Mesothelial cell of epicardium (in vitro differentiated cells): ENCODE results near the gene CDK16. TPM values are rescaled to one million over a fixed set of nuclear protein-coding genes. Genes with fewer than 3 reads are reported as not detected.
A peak's percentile ranks its signal among the peaks of the same experiment; 100 is the strongest.

Experiments
- DNase-seq, 2 experiments: peaks; one replicate each; pipeline ENCODE4 v3.0.0; 2021; ENCODE audit warnings: low spot score in 2 of 2; ENCODE audit not compliant: unreplicated experiment in 2 of 2
- H3K27ac Mint-ChIP-seq: 2 replicates; pipeline ENCODE4 v1.8.0; 2021; ENCODE audit warnings: mixed read lengths
- H3K27me3 Mint-ChIP-seq: 2 replicates; pipeline ENCODE4 v1.8.0; 2021; ENCODE audit warnings: low read depth, mixed read lengths
- H3K36me3 Mint-ChIP-seq: 2 replicates; pipeline ENCODE4 v1.8.0; 2021; ENCODE audit warnings: mixed read lengths
- H3K4me1 Mint-ChIP-seq: 2 replicates; pipeline ENCODE4 v1.8.0; 2021; ENCODE audit warnings: mixed read lengths
- H3K4me3 Mint-ChIP-seq: 2 replicates; pipeline ENCODE4 v1.8.0; 2021; ENCODE audit warnings: mild to moderate bottlenecking, moderate library complexity, mixed read lengths
- H3K9me3 Mint-ChIP-seq: 2 replicates; pipeline ENCODE4 v1.8.0; 2021; ENCODE audit warnings: mixed read lengths
- total RNA-seq: library from RNA; stranded (reverse); gene quantifications from 3 replicates; pipeline ENCODE4 v1.2.1, GENCODE V29; 2021
- TF ChIP-seq, protein P1 (sequence below): fragments of 200-600 bp; sonication (generic); IDR thresholded peaks from one replicate; pipeline ENCODE4 v1.5.0; 2021; ENCODE audit warnings: antibody characterized with exemption; ENCODE audit not compliant: unreplicated experiment

CDK16 gene
- total RNA-seq, 1 donor from 2014 or later = 216 TPM

DNA sequence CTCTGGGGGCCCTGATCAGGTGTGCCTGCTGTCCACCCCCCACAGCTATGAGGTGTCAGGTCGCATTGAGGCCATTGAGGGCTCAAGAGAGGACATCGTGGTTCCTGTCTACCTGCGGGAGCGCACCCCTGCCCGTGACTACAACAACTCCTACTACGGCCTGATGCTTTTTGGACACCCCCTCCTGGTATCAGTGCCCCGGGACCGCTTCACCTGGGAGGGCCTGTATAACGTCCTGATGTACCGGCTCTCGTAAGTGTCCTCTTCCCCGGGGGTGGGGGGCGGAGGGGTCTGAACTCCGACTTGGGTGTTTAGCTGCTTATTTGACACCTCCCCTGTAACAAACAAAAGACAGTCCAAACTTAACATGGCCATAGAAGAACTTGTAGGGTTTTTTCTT lies 24.9 kb downstream of the CDK16 start:
- Mint-ChIP-seq H3K36me3 (peaks cover 68% of the 10 kb centered on the region), H3K27ac (no peak overlapping the region), H3K9me3 (no peaks in the 10 kb centered on the region), H3K4me3 (no peak overlapping the region), H3K4me1 (no peaks in the 10 kb centered on the region), H3K27me3 (no peaks in the 10 kb centered on the region)
- no peak for DNase-seq
- TF ChIP-seq, protein P1, sequence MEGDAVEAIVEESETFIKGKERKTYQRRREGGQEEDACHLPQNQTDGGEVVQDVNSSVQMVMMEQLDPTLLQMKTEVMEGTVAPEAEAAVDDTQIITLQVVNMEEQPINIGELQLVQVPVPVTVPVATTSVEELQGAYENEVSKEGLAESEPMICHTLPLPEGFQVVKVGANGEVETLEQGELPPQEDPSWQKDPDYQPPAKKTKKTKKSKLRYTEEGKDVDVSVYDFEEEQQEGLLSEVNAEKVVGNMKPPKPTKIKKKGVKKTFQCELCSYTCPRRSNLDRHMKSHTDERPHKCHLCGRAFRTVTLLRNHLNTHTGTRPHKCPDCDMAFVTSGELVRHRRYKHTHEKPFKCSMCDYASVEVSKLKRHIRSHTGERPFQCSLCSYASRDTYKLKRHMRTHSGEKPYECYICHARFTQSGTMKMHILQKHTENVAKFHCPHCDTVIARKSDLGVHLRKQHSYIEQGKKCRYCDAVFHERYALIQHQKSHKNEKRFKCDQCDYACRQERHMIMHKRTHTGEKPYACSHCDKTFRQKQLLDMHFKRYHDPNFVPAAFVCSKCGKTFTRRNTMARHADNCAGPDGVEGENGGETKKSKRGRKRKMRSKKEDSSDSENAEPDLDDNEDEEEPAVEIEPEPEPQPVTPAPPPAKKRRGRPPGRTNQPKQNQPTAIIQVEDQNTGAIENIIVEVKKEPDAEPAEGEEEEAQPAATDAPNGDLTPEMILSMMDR = no peak

- TF ChIP-seq, protein P1 = no peak
- Mint-ChIP-seq H3K27me3 (no peaks in the 10 kb centered on the region), H3K36me3 (peaks cover 69% of the 10 kb centered on the region), H3K27ac (no peak overlapping the region), H3K4me1 (no peaks in the 10 kb centered on the region), H3K4me3 (no peak overlapping the region), H3K9me3 (no peaks in the 10 kb centered on the region)
- no peak for DNase-seq
Measured at GRCh38 chrX:47244676-47245075, 26.2 kb downstream of the CDK16 start.

DNA sequence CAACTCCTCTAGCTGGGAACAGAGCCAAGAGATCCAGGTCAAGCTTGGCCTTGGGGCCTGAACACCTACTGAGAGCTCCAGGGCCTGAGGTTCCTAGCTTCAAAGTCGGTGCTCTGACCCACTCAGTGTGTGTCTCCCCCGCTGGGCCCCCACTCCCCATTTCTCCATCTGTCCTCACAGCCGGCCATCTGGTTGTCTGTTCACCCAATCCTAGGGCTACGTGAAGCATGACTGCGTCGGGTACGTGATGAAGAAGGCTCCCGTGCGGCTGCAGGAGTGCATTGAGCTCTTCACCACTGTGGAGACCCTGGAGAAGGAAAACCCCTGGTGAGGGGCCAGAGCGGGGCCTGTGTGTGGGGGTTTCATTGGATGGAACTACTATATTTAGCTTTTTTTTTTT lies 26.7 kb downstream of the CDK16 start:
- Mint-ChIP-seq H3K4me1 (no peaks in the 10 kb centered on the region), H3K27me3 (no peaks in the 10 kb centered on the region), H3K36me3 (peaks cover 64% of the 10 kb centered on the region), H3K4me3 (no peak overlapping the region), H3K9me3 (no peaks in the 10 kb centered on the region), H3K27ac (no peak overlapping the region)
- TF ChIP-seq, protein P1 = no peak
- no peak for DNase-seq

DNA sequence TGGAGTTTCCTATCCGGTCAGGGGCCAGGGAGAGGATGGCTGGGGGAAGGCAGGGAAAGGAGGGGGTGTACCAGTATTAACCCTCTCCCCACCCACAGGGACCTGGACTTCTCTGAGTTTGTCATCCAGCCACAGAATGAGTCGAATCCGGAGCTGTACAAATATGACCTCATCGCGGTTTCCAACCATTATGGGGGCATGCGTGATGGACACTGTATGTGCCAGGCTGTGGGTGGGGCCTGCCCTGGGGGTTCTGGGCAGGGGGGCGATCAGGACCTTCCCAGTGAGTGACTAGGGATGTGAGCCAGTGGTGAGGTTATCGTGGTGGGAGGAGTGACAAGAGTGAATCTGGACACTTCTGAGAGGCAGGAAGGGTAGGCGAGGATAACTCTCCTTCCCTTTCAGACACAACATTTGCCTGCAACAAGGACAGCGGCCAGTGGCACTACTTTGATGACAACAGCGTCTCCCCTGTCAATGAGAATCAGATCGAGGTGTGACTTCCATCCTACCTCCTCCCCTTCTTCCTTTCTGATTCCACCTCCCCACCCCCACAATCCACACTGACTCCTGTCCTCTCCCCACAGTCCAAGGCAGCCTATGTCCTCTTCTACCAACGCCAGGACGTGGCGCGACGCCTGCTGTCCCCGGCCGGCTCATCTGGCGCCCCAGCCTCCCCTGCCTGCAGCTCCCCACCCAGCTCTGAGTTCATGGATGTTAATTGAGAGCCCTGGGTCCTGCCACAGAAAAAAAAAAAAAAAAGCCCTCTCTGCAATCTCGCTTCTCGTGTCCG lies 28.9 kb downstream of the CDK16 start:
- Mint-ChIP-seq H3K4me1 (peaks cover 2% of the 10 kb centered on the region), H3K4me3 (no peak overlapping the region), H3K9me3 (no peaks in the 10 kb centered on the region), H3K27ac (peak overlapping the region; percentile 82), H3K27me3 (no peaks in the 10 kb centered on the region), H3K36me3 (peaks cover 45% of the 10 kb centered on the region)
- DNase-seq = no peak
- TF ChIP-seq, protein P1 = no peak

DNA sequence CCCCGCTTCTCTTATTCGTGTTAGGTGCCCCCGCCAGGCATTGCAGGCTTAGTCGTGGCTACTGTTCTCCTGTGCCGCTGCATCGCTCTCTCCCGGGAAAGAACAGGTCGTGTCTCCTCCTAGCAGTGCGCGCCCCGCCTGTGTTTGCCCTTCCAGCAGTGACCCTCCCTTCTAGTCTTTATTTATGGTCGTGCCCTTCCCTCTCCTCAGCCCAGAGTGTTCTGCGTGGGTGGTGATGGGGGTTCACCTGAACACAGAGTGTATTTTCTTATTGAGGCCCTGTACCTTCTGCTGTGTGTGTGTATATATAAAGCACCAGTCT lies 29.5 kb downstream of the CDK16 start:
- Mint-ChIP-seq H3K9me3 (no peaks in the 10 kb centered on the region), H3K4me3 (no peak overlapping the region), H3K27ac (peak overlapping the region; percentile 82), H3K4me1 (peaks cover 2% of the 10 kb centered on the region), H3K36me3 (peaks cover 41% of the 10 kb centered on the region), H3K27me3 (no peaks in the 10 kb centered on the region)
- TF ChIP-seq, protein P1 = no peak
- DNase-seq = no peak
